Activated CD8-positive, alpha-beta memory T cell treated with anti-CD3 and anti-CD28 coated beads, Interleukin-2, amount 50 U/mL, for 1 hour (primary cell): Measurements from ENCODE around the gene SVOP.
"Not testable (repeated sequence)": the region's sequence is repeated elsewhere in the genome, so short reads cannot be mapped to it uniquely, and the experiment has no call there.

Experiments used
- DNase-seq: peaks from one replicate; pipeline ENCODE4 v3.0.0-alpha.2; 2020; ENCODE audit errors: extremely low read depth

Gene SVOP, protein sequence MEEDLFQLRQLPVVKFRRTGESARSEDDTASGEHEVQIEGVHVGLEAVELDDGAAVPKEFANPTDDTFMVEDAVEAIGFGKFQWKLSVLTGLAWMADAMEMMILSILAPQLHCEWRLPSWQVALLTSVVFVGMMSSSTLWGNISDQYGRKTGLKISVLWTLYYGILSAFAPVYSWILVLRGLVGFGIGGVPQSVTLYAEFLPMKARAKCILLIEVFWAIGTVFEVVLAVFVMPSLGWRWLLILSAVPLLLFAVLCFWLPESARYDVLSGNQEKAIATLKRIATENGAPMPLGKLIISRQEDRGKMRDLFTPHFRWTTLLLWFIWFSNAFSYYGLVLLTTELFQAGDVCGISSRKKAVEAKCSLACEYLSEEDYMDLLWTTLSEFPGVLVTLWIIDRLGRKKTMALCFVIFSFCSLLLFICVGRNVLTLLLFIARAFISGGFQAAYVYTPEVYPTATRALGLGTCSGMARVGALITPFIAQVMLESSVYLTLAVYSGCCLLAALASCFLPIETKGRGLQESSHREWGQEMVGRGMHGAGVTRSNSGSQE

DNA sequence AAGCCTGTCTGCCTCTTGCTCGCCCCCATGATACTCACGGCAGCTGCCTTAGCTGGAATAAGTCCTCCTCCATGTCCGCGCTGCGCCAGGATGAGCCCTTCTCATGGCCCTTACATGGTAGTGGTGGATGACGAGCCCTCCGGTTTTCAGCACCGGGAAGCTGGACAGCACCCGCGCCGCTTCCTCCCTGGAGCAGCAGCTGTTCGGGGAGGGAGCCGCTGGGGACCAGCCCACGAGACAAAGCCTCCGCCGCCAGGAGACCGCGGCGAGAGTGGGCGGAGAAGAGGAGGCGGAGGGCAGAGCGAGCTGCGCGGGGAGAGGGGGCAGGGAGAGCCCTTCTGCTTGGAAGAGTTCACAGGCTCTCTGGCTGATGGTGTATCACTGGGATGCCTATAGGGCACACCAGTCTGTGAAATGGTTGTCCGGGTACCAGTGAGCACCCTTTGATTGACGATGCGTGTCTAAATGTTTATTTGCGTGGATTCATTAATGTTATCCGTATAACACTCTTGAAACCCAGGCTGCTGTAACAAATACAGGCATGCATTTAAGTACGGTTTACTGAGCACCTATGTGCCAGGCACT, at the start of gene SVOP:
Gene SVOP (minus strand): TSS at position 273 of the 585 bp plus-strand sequence. CDS start 200 bp downstream, at position 73.
- DNase-seq, result no peak

DNA sequence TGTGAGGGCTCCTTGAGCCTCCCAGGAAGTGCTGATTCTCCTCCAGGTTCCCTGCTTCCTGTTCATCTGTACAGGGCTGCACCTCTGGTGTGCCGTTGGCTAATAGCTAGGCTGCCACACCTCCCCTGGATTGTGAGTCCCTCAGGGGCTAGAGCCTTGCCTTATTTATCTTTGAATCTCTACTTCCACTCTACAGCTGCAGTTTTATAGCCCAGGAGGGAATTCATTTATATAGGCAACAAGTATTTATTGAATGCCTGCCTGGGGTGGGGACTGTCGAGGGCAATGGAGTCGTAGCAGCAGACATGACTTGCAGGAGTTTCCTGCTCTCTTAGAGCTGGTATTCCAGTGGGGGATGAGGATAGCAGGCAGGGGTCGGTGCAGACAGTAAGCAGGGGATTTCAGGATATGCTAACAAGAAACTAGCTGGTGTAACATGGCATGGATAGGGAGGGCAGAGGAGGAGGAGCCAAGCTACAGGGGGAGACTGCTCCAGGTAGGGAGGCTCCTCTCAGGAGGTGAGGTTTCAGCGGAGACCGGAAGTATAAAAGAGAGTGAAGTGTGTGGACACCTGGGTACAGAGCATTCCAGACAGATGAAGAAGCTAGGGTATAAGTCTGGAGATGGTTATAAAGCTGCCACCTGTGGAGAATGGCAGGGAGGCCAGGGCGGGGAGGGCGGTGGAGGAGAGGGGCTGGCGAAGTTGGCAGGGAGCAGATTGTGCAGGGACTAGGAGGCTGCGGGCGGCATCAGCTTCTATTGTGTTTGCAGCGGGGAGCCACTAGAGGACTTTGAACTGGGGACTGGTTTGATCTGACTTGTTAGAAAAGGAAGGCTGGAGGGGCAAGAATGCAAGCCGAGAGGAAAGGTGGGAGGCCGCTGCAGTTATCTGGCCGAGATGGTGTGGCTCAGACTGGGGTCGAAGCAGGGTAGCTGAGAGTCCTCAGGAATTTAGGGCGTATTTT, 48.7 kb upstream of the SVOP start:
- DNase-seq, result no peak

DNA sequence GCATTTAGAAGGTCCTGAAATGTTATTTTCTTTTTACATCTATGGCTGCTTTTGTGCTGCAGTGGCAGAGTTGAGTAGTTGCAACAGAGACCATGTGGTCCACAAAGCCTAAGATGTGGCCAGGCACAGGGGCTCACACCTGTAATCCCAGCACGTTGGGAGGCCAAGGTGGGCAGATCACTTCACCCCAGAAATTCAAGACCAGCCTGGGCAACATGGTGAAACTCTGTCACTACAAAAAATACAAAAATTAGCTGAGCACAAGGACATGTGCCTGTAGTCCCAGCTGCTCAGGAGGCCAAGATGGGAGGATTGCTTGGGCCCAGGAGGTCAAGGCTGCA, 45.0 kb upstream of the SVOP start:
- DNase-seq, result no peak

DNA sequence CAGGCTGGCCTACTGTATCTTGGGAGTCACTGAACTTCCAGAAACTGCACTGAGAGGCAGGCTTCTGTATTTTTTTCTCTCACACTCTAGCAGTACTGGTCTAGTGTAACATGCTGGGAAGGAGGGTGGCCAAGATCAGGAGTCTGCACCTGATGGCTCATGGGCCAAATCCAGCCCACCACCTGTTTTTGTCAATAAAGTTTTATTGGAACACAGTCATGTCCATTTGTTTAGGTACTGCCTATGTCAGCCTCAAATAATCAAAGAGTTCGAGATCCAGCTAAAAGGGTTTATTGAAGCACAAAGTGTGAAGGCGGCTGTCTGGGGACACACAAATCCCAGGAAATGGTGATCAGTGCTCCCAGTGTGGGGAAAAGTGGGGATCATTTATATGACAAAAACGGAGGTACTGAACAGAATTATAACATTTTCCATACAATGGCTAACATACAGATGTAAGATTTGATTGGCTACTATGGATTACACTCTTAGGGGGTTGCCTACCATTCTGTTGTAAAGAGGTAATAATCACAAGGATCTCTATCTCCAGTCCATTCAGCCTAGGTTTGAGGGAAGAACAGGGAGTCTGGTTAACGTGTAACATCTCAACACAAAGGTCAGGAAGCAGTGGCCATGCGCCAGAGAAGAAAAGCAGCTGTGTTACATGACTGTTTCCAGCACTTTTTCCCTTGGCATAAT, 44.4 kb upstream of the SVOP start:
- no peak for DNase-seq

DNA sequence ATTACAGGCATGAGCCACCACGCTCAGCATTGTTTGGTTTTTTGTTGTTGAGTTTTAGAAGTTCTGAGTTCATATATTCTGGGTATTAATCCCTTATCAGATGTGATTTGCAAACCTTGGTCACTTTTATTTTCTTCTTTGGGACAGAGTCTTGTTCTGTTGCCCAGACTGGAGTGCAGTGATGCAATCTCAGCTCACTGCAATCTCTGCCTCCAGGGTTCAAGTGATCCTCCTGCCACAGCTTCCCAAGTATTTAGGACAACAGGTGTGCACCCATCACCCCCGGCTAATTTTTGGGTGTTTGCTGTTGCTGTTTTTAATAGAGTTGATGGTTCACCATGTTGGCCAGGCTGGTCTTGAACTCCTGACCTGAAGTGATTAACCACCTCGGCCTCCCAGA, 43.3 kb upstream of the SVOP start:
- no peak for DNase-seq

DNA sequence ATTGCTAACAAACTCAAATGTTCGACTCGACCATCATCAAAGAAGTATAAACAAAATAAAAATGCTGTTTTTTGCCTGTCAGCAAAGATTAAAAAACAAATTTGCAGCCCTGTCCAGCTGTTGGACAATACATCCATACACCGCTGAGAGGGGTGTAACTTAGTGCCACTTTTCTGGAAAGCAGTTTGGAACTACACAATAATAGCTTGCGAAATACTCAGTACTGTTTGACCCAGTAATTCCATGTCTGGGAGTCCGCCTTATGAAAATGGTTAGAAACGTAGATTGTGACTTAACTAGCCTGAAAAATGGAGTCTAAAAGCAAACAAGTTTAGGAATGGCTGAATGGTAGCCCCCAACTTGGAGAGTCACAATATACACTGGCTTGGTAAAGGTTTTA, 37.9 kb upstream of the SVOP start:
- no peak for DNase-seq

DNA sequence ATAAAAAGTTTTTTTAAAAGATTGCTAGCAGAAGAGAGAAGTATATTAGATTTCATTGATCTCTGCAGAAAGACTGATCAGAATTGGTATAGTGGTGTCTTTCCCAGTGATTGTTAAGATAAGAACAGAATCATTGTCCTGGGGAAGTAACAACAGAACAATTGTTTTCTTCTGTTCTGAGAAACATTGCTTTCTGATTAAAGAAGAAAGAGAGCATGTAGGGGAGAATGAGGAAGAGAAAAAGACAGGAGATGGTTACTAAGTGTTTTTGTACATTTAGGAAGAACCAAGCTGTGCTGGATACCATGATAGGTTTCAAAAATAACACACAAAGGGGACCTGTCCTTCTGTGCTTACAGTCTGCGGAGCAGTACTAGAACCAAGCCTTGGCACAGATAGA, 36.5 kb upstream of the SVOP start:
- DNase-seq, result no peak

DNA sequence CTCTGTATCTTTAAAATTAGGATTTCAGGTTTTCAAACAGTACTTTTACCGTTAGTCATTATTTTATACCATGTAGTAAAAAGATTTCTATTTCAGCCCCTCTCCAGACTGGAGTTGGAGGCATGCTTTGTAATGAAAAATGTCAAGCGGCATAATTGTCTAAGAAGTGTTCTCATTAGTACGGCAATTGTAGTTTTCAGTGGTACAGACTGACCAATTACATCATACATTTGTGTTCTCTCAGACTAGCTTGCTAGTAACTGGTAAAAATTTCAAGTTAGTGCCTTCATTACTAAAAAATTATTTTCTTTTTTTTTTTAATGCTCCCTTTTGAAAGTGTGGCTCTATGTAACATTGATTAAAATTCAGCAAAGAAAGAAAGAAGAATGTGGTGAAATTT, 36.0 kb upstream of the SVOP start:
- no peak for DNase-seq

DNA sequence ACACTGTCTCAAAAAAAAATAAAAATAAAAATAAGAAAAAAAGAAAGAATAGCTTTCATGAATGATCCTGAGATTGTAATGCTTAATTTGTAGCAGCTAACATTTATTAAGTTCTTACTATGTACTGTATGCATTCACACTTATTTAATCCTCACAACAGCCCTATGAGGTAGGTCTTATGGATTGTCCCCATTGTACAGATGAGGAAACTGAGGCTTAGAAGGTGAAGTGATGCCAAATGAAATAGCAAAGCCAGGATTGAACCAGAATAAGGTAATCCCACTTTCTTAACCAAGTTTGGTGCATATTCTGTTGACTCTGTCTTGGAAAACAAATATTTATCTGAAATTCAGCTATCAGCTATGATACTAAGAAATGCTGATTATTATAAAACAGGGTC, 33.7 kb upstream of the SVOP start:
- DNase-seq, result no peak

DNA sequence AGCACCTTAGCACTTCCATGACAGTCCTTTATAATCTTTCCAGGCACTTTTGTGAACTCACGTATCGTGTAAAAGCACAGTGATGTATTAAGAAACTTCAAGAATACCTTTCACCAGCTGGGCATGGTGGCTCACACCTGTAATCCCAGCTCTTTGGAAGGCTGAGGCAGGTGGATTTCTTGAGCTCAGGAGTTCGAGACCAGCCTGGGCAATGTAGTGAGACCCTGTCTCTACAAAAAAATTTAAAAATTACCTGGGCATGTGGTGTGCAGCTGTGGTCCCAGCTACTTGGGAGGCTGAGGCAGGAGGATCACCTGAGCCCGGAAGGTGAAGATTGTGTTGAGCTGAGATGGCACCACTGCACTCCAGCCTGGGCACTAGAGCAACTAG, 33.3 kb upstream of the SVOP start:
- not testable (repeated sequence) for DNase-seq

DNA sequence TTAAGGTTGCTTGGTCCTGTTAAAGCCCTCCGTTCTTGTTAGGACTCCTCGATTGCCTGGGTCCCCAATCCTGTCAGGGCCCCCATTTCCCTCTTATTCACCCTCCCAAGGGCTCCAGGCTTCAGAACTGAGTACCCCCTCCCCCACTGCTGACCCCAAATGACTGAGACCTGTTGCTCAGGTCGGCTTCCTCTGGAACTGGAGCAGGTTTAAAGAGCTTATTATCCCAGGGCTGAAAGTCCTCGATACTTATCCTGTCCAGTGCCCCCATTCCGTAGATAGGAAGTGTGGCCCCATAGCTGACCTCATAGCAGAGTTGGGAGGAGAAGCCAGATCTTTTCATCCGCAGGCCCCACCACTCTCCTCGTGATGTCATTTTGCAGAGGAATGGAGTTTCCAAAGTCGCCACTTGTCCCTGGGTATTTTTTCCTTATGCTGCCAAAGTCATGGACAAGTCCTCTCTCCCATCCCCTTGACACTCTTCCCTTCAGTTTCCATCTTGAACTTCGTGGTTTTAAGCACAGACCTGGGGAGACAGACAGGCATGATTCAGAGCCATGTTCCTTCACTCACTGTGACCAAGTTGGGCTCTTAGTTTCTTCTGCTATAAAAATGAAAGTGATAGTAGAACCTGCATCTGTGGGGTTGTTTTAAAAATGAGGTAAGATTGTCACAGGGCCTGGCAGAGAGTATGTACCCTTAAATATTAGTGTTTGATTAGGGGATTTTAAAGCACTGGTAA, 32.7 kb upstream of the SVOP start:
- no peak for DNase-seq

DNA sequence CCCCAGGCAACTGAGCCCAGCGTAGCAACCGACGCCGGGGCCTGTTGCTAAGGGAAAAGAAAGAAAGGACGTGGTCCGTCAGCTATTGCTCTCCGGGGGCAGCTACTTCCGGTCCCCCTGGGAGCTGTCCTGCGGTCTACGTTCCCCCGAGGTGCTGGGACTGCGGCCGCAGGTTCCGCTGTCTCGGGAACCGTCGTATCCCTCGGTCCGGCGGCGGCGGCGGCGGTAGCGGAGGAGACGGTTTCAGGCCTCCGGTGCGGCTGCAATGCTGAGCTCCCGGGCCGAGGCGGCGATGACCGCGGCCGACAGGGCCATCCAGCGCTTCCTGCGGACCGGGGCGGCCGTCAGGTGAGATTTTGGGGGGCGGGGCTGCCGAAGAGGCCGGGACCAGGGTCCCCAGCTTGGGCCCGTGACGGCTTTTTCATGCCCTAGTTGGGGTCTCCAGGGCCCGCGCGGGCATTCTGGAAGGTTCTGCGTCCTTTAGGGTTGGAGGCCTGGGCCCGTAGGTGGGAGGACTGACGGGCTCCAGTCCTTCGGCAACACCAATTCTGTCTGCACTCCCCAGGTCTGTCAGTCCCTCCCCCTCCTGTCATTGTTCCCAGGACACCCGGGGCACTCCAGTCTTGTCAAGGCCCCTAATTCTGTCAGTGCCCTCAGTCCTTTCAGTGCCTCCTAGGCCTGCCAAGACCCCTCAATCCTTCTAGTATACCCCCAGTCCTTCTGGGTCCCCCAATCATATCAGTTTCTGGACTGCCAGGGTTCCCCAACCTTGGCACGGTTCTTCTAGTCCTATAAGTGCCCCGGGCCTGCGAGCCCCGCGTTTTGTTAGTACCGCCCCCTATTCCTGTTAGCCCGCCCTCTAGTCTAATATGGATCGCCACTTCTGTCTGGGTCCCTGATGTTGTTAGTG, 31.8 kb upstream of the SVOP start, which contains the start of gene USP30:
Gene USP30 (plus strand): TSS at position 163 of the 910 bp plus-strand sequence. CDS start 103 bp downstream, at position 266.
- DNase-seq, result peak; percentile 64

DNA sequence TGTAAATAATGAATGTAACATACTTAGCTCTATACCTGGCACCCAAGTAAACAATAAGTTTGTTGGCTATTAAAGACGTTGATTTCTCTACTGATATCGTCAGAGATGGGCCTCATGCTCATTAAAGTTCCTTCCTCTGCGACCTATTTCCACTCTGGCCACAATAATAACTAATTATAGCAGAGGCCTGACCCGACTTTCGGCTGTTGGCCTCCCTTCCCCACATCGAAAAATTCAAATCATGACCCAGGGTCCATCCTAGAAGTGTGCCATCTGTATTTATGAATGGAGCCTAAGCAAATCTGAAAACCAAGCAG, 31.2 kb upstream of the SVOP start:
- no peak for DNase-seq

DNA sequence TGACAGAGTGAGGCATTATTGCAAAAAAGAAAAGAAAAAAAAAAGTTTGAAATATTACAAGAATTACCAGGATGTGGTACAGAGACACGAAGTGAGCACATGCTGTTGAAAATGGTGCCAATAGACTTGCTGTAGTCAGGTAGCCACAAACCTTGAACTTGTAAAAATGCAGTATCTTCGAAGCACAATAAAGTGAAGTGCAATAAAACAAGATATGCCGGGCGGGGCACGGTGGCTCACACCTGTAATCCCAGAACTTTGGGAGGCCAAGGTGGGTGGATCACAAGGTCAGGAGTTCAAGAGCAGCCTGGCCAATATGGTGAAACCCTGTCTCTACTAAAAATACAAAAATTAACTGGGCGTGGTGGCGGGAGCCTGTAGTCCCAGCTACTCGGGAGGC, 28.9 kb upstream of the SVOP start:
- not testable (repeated sequence) for DNase-seq

DNA sequence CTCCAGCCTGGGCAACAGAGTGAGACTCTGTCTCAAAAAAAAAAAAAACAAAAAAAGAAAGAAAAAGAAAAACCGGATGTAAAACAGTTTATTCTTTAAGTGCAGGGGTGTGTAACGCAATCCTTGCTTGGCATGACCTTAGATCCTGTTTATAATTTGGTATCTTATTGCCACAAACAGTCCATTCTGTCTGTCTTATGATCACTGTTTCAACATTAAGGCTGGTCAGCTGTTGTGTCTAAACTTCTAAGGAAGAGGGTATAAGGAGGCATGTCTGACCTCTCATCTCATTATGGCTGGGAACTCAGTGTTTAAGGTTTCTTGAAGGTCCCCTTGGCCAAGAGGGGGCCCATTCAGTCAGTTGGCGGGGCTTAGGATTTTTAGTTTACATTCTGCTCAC, 27.8 kb upstream of the SVOP start:
- not testable (repeated sequence) for DNase-seq

DNA sequence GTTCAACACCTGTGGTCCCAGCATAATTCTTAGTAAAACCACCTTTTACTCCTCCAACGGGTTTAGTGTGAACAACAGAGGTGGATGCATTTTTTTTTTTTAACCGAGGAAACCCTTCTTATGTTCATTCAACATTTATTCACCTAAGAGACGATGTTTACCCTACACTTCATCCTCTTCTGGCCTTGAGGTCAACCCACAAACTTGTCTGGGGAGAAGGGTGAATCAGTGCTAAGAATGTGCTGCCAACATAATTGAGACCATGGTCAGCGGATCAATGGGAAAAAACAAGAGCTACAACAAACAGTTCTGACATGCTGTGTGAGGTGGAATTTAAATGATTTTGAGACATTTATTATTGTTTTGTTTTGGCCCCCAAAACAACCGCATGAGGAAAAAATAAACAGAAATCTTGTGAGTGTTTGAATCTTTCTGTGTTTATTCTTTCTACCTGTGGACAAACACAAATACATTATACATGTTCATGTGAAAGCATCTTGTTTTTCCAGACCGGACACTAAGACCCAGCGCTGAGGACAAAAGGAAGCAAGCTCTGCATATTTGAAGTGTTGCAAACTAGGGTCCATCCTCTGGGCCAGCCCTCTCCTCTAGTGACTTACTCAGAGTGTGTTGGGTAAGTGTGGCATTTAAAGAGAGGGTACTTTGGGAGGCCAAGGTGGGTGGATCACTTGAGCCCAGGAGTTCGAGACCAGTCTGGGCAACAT, 26.4 kb upstream of the SVOP start:
- DNase-seq, result no peak

DNA sequence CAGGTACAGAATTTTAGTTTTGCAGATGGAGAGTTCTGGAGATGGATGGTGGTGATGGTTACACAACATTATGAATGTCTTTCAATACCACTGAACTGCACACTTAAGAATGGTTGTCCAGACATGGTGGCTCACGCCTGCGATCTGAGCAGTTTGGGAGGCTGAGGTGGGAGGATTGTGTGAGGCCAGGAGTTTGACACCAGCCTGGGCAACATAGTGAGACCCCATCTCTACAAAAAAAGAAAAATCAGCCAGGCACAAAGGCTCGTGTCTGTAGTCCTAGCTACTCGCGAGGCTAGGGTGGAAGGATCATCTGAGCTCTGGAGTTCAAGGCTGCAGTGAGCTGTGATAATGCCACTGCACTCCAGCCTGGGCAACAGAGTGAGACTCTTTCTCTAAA, 23.4 kb upstream of the SVOP start:
- DNase-seq, result no peak

DNA sequence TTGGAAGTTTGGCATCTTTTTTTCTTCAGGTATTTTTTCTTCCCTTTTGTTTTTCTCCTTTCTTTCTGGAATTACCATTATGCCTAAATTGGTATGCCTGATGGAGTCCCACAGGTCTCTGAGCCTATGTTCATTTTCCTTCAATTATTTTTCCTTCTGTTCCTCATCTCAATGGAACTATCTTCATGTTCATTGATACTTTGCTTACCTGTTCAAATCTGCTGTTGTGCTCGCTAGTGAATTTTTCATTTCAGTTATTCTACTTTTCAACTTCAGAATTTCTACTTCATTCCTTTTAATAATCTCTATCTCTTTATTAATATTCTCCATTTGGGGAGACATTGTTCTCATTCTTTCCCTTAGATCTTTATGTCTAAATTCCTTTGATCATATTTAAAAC, 16.1 kb upstream of the SVOP start:
- DNase-seq, result no peak
